Neural cell (in vitro differentiated cells): ENCODE data around the gene DPP6. TPM values are rescaled to one million over a fixed set of nuclear protein-coding genes. Genes with fewer than 3 reads are reported as not detected.

Experiments used
- H2AFZ ChIP-seq: fragments of 200-600, 300-800 bp; sonication (generic), shearing (Covaris generic); 2 replicates; pipeline ENCODE4 v1.6.0; 2014; ENCODE audit warnings: low read depth, mild to moderate bottlenecking, antibody characterized with exemption, low read length, moderate library complexity
- H3F3A ChIP-seq: fragments of 200-600 bp; shearing (Covaris generic); 2 replicates; pipeline ENCODE4 v1.6.1; 2016; ENCODE audit warnings: mild to moderate bottlenecking, moderate library complexity, mixed read lengths, antibody characterized with exemption, low read length; ENCODE audit not compliant: insufficient read depth, poor library complexity, severe bottlenecking
- H3K27ac ChIP-seq: fragments of 200-600, 300-800 bp; sonication (generic), shearing (Covaris generic); 2 replicates; pipeline ENCODE4 v1.5.1; 2014; ENCODE audit warnings: mild to moderate bottlenecking, low read length, moderate library complexity
- H3K27me3 ChIP-seq: fragments of 300-800, 200-600 bp; sonication (generic), shearing (Covaris generic); 2 replicates; pipeline ENCODE4 v1.6.0; 2014; ENCODE audit warnings: mild to moderate bottlenecking, low read depth, low read length, moderate library complexity; ENCODE audit not compliant: insufficient read depth
- H3K36me3 ChIP-seq: fragments of 300-800, 200-600 bp; sonication (generic), shearing (Covaris generic); 2 replicates; pipeline ENCODE4 v1.5.1; 2014; ENCODE audit warnings: mild to moderate bottlenecking, antibody characterized with exemption, low read length, moderate library complexity; ENCODE audit not compliant: insufficient read depth
- H3K4me2 ChIP-seq: fragments of 300-800, 200-600 bp; sonication (generic), shearing (Covaris generic); 2 replicates; pipeline ENCODE4 v1.6.0; 2014; ENCODE audit warnings: mild to moderate bottlenecking, low read length
- H3K4me3 ChIP-seq: fragments of 300-800, 200-600 bp; sonication (generic), shearing (Covaris generic); 2 replicates; pipeline ENCODE4 v1.5.1; 2014; ENCODE audit warnings: mild to moderate bottlenecking, low read length, moderate library complexity
- H3K79me2 ChIP-seq: fragments of 200-600 bp; shearing (Covaris generic); replicated peaks from 2 replicates; pipeline ENCODE4 v1.6.0; 2014; ENCODE audit warnings: mild to moderate bottlenecking, low read length, moderate library complexity; ENCODE audit not compliant: insufficient read depth
- H3K9ac ChIP-seq: fragments of 300-800, 200-600 bp; sonication (generic), shearing (Covaris generic); 2 replicates; pipeline ENCODE4 v1.6.1; 2016; ENCODE audit warnings: mild to moderate bottlenecking, low read length, mixed read lengths
- H3K9me2 ChIP-seq: fragments of 200-600 bp; shearing (Covaris generic); 2 replicates; pipeline ENCODE4 v1.6.1; 2016; ENCODE audit warnings: mild to moderate bottlenecking, low read length, mixed read lengths; ENCODE audit not compliant: insufficient read depth
- H3K9me3 ChIP-seq: fragments of 200-600, 300-800 bp; sonication (generic), shearing (Covaris generic); 2 replicates; pipeline ENCODE4 v1.6.1; 2016; ENCODE audit warnings: mild to moderate bottlenecking, mixed run types, low read length, moderate library complexity, mixed read lengths
- H4K20me1 ChIP-seq: fragments of 200-600 bp; shearing (Covaris generic); 2 replicates; pipeline ENCODE4 v1.6.1; 2016; ENCODE audit warnings: mild to moderate bottlenecking, mixed run types; ENCODE audit not compliant: insufficient read depth
- CTCF ChIP-seq: fragments of 450-650 bp; IDR thresholded peaks from 2 replicates; pipeline ENCODE4 v1.5.1; 2014; ENCODE audit warnings: antibody characterized with exemption, mild to moderate bottlenecking, moderate library complexity; ENCODE audit not compliant: poor library complexity, severe bottlenecking
- EP300 ChIP-seq: fragments of 450-650 bp; conservative IDR thresholded peaks from 2 replicates; pipeline ENCODE4 v1.6.1; 2014; ENCODE audit warnings: antibody characterized with exemption, mild to moderate bottlenecking, moderate library complexity; ENCODE audit not compliant: poor library complexity, severe bottlenecking
- EZH2 ChIP-seq: fragments of 200-600, 300-800 bp; shearing (Covaris generic), sonication (generic); IDR thresholded peaks from 2 replicates; pipeline ENCODE4 v1.6.1; 2014; ENCODE audit warnings: antibody characterized with exemption, low read length, borderline replicate concordance, mild to moderate bottlenecking; ENCODE audit not compliant: insufficient read depth, poor library complexity, severe bottlenecking
- MXI1 ChIP-seq: fragments of 450-650 bp; conservative IDR thresholded peaks from 2 replicates; pipeline ENCODE4 v1.6.1; 2014; ENCODE audit warnings: antibody characterized with exemption, mild to moderate bottlenecking; ENCODE audit not compliant: poor library complexity, severe bottlenecking
- POLR2AphosphoS5 ChIP-seq: IDR thresholded peaks from 2 replicates; pipeline ENCODE4 v1.6.1; 2012
- RAD21 ChIP-seq: fragments of 450-650 bp; conservative IDR thresholded peaks from 2 replicates; pipeline ENCODE4 v1.6.1; 2014; ENCODE audit warnings: antibody characterized with exemption, mild to moderate bottlenecking, moderate library complexity
- REST ChIP-seq: IDR thresholded peaks from 2 replicates; pipeline ENCODE4 v1.6.1; 2012; ENCODE audit warnings: borderline replicate concordance
- SMC3 ChIP-seq: fragments of 450-650 bp; conservative IDR thresholded peaks from 2 replicates; pipeline ENCODE4 v1.6.1; 2014; ENCODE audit warnings: antibody characterized with exemption, mild to moderate bottlenecking, moderate library complexity; ENCODE audit not compliant: poor library complexity
- TAF1 ChIP-seq: IDR thresholded peaks from 2 replicates; pipeline ENCODE4 v1.6.1; 2012; ENCODE audit warnings: low read depth
- polyA plus RNA-seq: library from polyadenylated mRNA; depleted of rRNA; stranded (reverse); fragments of >200 nt; gene quantifications from 2 replicates; pipeline ENCODE4 v1.2.3, GENCODE V29; 2014

DPP6 gene
- polyA plus RNA-seq, 1 donor from 2014 or later = 20.4 TPM

- H3K9me2 ChIP-seq = no peaks in the 10 kb centered on the region
- H3K4me2 ChIP-seq = no peak overlapping the region
Observed at GRCh38 chr7:154480817-154481216, 428.6 kb downstream of the DPP6 start.

GRCh38 chr7:154482863-154483262 is 430.7 kb downstream of the DPP6 start:
- H3K36me3 ChIP-seq = no peaks in the 10 kb centered on the region
- H3K27me3 ChIP-seq = no peaks in the 10 kb centered on the region
- no peak overlapping the region for H3K4me3 ChIP-seq
- no peak overlapping the region for H3K4me2 ChIP-seq
- H3K9me2 ChIP-seq = no peaks in the 10 kb centered on the region
- H3K79me2 ChIP-seq = no peaks in the 10 kb centered on the region
- H3K9me3 ChIP-seq = no peaks in the 10 kb centered on the region
- H3K27ac ChIP-seq = no peak overlapping the region
- no peaks in the 10 kb centered on the region for H4K20me1 ChIP-seq
- no peak overlapping the region for H2AFZ ChIP-seq
- H3F3A ChIP-seq = no peaks in the 10 kb centered on the region
- H3K9ac ChIP-seq = no peak overlapping the region
- no peak for TF ChIP-seq MXI1
- TF ChIP-seq EP300 = no peak
- TF ChIP-seq REST = no peak
- no peak for TF ChIP-seq CTCF
- no peak for TF ChIP-seq TAF1
- no peak for TF ChIP-seq SMC3

More at GRCh38 chr7:154480817-154481216, 428.6 kb downstream of the DPP6 start:
- H4K20me1 ChIP-seq = no peaks in the 10 kb centered on the region
- no peaks in the 10 kb centered on the region for H3K9me3 ChIP-seq
- no peak overlapping the region for H3K4me3 ChIP-seq
- no peak overlapping the region for H2AFZ ChIP-seq
- no peaks in the 10 kb centered on the region for H3K36me3 ChIP-seq
- H3K27ac ChIP-seq = no peak overlapping the region
- no peak overlapping the region for H3K9ac ChIP-seq
- H3K27me3 ChIP-seq = no peaks in the 10 kb centered on the region
- H3F3A ChIP-seq = no peaks in the 10 kb centered on the region
- H3K79me2 ChIP-seq = no peaks in the 10 kb centered on the region
- TF ChIP-seq RAD21 (no peak), EP300 (no peak), SMC3 (no peak), POLR2AphosphoS5 (no peak), MXI1 (no peak), EZH2 (no peak), CTCF (no peak), REST (no peak), TAF1 (no peak)
